Measurements from ENCODE around the gene ACAP3.

DNA sequence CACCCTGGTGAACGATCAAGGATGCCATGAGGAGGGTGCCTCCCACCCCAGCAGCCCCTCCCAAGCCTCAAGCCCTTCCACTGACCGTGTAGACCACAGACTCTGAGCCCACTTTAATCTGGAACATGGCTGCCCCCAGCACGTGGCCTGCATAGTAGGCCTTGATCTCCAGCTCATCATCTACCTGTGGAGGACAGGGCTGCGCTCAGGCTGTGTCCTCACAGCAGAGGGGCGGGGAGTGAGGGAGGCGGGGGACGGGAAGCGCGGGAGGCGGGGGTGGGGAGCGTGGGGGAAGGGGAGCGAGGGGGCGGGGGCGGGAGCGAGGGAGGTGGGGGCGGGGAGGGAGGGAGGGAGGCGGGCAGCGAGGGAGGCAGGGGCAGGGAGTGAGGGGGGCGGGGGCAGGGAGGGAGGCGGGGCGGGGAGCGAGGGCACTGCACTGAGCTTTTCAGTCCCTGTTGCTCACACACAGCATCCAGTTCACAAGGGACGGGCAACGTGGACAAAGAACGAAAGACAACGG, 7.8 kb upstream of the ACAP3 start:
- TF ChIP-seq, protein P1, sequence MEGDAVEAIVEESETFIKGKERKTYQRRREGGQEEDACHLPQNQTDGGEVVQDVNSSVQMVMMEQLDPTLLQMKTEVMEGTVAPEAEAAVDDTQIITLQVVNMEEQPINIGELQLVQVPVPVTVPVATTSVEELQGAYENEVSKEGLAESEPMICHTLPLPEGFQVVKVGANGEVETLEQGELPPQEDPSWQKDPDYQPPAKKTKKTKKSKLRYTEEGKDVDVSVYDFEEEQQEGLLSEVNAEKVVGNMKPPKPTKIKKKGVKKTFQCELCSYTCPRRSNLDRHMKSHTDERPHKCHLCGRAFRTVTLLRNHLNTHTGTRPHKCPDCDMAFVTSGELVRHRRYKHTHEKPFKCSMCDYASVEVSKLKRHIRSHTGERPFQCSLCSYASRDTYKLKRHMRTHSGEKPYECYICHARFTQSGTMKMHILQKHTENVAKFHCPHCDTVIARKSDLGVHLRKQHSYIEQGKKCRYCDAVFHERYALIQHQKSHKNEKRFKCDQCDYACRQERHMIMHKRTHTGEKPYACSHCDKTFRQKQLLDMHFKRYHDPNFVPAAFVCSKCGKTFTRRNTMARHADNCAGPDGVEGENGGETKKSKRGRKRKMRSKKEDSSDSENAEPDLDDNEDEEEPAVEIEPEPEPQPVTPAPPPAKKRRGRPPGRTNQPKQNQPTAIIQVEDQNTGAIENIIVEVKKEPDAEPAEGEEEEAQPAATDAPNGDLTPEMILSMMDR (IDR thresholded peaks at IDR 0.05): no peak
- TF ChIP-seq POLR2A (IDR thresholded peaks at IDR 0.05): no peak

All from lower leg skin (tissue), 3 donors.